ENCODE results near the gene UBAP1.
A peak's percentile ranks its signal among the peaks of the same experiment; 100 is the strongest.
"Not testable (repeated sequence)": the region's sequence is repeated elsewhere in the genome, so short reads cannot be mapped to it uniquely, and the experiment has no call there.

The UBAP1 gene

DNA sequence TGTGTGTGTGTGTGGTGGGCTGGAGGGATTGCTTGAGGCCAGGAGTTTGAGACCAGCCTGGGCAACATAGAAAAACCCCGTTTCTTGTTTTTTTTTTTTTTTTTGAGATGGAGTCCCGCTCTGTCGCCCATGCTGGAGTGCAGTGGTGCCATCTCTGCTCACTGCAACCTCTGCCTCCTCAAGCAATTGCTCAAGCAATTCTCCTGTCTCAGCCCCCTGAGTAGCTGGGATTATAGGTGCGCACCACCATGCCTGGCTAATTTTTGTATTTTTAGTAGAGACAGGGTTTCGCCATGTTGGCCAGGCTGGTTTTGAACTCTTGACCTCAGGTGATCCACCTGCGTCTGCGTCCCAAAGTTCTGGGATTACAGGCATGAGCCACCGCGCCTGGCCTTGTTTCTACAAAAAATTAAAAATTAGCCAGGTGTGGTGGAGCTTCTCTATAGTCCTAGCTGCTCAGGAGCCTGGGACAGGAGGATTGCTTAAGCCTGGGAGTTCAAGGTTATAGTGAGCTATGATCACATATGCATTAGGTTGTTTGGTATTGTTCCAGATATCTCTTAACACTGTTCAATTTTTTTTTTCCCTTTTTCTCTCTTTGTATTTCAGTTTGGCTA is 47.4 kb downstream of the UBAP1 start:
- not testable (repeated sequence) for ATAC-seq

DNA sequence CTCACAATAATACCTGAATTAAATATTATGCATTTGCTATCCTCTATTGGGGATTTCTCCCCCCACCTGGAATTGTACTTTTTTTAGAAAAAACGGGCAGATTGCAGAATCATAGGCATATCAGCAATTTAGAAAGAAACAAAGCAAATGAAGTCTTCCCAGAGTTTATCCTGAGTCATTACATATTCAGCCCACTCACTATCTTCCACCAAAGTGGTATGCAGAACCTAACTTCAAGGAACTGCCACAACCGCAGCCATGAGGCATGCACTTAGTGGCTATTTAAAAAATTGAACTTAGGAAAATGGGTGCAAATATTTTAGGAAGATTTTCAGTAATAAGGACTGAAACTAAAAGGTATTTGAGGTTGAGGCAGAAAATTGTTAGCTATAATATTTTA is 48.6 kb downstream of the UBAP1 start:
- no peak for ATAC-seq

DNA sequence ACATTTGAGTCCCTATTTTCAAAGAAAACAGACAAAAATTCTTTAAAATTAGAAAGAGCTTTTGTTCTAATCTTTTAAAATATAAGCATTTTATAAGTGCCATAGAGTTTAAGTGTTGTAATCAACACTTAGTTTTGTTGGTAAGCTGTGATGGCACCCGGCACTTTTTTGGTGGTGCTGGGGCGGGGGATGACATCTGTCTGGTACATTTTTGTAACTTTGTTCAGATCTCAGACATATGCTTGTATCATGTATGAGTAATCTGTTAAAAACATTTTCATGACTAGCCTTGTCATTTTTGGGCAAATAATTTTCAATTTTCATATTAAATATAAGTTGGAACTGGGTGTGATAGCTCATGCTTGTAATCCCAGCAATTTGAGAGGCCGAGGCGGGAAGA is 51.7 kb downstream of the UBAP1 start:
- ATAC-seq = no peak

DNA sequence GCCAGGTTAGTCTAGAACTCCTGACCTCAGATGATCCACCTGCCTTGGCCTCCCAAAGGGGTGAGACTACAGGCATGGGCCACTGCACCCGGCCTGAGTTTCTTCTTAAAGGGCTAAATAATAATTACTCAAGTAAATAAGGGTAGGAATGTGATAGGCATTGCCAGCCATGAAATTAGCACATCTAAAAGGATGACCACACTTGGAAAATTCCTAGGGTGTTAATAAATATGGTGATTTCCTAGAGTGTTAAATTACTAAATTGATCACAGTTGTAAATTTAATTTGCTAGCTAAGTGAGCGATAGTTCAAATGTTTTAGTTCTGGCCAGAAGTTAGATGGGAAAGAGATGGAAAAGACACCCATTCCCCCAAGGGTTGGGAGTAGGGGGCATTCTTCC is 53.4 kb downstream of the UBAP1 start:
- ATAC-seq = no peak

DNA sequence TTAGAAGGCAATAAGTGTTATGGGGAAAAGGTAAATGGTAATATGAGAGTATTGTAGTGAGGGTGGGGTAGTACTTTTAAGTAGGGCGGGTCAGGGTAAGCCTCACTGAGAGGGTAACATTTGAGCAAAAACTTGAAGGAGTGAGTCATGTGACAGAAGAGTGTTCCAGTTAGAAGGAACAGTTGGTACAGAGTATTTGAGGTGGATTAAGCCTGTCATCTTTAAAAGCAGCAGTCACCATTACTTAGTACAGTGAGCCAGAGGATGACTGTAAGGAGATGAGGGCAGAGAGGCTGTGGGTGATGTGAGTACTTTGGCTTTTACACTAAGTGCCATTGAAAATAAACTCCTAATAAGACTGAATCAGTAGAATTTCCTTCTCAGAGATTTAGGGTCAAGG is 54.8 kb downstream of the UBAP1 start:
- ATAC-seq = no peak

DNA sequence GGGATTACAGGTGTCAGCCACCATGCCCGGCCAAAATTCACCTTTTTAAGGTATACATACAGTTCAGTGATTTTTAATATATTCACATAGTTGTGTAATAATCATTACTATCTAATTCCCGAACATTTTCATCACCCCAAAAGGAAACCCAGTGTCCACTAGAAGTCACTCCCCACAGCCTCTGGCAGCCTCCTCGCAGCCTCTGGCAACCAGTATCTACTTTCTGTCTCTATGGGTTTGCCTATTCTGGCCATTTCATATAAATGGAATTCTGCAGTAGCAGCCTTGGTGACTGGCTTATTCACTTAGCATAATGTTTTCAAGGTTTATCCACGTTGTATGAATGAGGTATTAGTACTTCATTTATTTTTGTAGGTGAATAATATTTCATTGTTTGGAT is 59.0 kb downstream of the UBAP1 start:
- no peak for ATAC-seq

DNA sequence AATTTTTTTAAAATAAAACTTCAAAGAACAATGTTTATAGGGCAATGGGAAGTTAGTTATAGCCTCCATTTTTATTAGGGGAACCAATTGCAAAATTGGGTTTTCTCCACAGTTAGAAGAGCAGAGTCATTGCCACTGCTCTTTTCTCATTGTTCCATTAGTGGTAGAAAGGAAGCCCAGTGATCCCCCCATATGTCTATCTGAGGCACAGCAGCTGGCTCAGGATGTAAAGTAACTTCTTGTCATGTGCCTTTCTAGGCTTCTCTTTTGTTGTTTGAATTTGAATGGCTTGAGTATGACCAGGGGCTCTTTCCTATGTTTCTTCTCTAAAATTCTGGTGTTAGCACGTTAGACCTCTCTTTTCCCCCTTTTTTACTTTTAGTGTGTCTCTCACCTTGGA is 61.2 kb downstream of the UBAP1 start:
- no peak for ATAC-seq

DNA sequence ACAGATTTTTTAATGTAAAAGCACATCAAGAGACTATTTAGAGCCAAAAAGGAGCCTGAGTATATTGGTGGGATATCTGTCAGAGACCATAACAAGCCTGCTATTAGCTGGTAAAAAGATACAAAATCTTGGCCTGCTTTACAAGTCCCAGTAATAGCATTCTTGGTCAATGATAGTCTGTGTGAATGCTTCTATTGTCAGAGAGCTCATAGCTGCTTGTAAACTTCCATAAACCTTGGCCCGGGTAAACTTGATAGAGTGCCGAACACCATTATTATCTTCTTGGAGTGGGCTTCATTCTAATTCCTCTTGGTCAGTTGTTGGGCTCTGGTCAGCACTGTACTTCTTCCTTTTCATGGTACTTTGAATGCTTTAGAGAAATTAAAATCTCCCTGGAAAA is 64.0 kb downstream of the UBAP1 start:
- ATAC-seq = no peak

DNA sequence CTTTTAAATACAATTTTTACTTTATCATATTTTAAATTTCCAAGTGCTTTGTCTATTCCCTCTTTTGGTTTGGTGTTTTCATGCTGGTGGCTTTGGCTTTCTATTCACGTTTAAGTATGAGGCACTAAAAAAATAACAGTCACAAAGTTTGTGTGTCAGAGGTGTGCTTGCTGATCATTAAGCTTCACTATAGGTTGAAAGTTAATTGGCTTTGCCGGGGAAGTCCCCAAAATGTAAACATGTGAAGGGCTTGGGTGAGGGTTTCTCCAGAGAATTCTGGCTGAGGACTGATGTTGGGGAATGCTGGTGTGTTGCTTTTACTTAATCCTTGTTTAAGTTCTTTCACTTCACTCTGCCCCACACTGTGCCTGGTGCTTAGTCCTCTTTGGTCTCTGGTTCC is 66.4 kb downstream of the UBAP1 start:
- not testable (repeated sequence) for ATAC-seq

DNA sequence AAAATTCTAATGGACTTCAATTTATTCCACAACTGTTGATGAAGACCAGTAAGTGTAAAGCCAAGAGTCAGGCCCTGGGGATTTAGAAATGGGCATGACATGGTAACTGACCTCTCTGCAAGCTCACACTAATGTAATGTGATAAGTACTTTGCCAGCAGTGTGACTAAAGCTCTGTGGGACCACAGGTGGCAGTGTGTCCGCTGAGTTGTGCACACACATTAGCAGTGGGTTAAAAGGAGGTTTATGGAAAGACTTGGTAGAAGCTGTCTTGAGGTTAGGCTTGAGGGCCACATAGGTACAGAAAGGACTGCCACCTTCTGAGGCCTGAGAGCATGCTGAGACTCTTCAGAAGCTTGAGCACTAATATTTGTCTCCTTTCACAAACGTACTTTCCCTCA is 67.6 kb downstream of the UBAP1 start:
- ATAC-seq = no peak

DNA sequence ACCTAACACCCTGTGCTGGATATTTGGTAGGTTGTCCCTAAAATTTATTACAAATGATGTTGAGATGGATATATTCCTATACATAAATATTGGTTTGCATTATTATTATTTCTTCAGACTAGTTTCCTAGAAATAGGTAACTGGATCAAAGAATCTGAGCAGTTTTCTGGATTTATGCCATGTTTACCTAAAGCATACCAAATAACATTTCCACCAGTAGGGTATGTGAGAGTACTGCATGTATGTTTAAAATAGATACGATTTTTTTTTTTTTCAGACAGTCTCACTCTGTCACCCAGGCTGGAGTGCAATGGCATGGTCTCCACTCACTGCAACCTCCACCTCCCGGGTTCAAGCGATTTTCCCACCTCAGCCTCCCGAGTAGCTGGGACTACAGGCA is 68.9 kb downstream of the UBAP1 start:
- ATAC-seq = not testable (repeated sequence)

DNA sequence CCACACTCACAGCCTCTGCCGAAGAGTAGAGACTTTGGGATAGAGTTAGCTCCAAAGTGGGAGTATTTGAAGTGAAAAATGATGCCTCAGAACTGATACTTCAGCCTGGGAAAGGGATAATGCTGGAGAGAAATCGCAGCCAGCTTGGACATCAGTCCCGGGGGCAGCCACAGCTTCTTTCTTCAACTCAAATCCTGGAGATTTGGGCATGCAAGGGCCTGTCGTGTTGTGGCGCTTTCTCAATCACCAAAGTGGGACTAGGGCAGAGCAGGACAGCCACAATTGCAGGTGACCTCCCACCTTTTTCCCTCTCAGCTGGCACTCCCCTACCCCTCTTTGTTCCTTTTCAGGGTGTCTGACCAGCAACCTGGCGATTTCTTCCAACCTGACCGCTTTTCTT is 70.4 kb downstream of the UBAP1 start:
- ATAC-seq = no peak

DNA sequence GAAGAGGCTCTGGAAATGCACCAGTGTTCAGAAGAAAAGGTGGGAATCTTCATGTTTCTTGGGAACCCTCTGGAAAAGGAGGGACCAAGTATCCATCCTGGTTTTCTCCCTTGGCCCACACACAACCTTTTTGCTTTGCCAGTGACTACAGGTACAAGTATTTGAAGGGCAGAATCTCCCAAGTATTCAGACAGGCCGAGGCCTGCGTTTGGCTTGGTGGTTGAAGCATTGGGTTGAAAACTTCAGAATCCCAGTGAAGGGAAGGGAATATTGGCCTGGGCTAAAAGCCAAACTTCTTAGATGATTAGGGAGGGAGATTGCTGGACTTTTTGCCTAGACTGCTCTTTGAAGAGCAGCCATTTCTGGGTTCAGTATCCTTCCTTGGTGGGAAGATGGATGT is 71.9 kb downstream of the UBAP1 start:
- ATAC-seq = no peak

DNA sequence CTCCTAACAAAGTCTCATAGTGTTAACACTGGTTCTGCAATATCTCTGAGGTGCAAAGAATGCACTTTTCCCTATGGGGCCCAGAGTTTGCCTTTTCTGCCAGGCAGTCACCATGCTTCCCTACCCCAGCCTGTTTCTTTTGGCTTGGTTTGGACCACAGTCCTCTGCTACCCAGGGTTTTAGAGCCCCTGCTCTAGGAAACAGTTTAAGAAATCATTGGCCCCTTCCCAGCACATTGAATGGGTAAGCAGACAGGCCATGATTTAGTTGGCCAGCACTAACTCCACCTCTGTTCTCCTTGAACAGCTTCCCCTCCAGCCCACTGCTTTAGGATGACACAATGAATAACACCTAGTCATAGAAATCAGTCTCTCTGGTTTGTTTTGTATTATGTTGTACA is 73.2 kb downstream of the UBAP1 start:
- no peak for ATAC-seq

DNA sequence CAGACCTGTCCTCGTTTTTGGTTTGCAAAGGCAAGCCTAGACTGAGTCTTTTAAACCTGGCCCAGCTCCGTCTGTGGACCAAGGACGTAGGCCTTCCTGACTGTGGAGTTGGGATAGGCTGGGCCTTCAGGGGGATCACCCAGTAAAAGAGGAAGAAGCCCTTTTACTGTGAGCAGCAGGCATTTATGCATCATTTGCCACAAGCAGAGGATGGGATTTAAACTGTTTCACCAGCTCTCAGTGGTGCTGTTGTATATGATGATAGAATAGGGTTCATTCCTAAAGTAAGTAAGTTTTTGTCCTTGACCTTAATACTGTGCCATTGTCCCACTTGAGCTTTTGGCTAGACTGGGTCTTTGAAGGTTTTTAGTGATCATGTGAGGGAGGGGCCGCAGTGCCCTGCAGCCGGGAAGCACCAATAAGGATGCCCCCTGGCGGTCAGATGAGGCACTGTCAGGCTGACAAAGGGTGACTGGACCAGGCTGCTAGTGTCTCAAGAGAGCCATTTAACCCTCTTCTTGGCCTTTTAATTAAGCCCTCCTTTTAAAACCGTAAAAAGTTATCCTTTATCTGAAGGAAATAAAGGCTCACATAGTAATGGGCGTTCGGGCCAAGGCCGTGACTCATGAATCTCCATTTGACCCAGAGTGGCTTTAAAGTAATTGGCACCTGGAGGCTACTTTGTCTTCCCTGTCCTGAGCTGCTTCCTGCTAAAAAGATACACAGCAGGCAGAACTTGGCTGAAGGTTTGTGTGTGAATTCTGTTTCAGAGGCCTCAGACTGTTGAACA is 74.0 kb downstream of the UBAP1 start:
- peak; percentile 29 to 44 for ATAC-seq

DNA sequence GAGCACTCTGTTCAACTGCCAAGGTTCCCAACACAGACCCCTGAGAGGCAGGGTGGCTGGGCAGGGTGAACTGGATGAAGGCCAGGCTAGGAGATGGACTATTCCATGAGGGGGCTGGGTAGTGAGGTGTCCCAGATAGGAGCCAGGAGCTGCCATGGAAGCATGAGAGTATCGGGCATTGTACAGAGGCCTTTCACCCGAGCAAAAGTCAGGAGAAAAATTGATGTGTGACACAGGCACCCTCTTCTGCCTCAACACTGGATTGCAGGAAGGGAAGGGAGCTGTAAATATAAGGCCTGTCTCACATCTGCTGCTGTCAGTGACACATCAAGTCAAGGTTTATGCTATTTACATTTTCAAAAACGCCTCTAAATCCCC is 74.6 kb downstream of the UBAP1 start:
- ATAC-seq = no peak

DNA sequence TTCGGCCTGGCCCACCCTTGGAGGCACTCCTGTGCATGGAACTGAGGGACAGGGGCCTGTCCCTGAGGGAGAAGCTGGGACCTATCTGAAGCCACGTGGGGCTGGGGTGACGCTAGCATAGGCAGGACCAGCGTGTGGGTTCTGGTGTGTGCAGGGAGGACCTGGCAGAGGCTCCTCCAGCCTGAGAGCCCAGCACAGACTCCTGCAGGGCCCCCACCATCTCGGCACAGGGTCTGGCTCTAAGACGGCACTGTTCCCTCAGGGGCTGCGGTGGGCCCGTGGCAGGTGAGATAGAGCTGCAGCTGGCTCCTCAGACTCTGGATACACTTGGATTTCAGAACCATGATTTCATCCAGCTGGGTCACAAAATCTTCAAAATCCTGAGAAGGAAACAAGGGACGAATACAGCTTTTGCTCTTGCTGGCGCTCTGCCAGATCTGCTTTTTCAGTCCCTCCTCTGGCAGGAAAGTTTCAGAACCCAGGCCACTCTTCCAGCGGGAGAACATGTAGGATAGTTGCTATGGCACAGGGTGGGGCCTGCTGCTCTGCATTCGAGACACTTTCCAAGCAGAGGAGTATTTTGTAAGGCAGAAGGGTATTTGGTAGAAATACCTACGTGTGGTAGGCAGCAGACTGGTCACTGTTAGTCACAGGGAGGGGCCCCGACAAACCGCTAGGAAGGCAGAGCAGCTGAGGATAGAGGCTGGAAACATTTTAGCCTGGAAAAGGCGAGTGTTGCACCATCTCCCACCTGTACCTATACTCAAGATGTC is 75.5 kb downstream of the UBAP1 start:
- ATAC-seq = no peak

DNA sequence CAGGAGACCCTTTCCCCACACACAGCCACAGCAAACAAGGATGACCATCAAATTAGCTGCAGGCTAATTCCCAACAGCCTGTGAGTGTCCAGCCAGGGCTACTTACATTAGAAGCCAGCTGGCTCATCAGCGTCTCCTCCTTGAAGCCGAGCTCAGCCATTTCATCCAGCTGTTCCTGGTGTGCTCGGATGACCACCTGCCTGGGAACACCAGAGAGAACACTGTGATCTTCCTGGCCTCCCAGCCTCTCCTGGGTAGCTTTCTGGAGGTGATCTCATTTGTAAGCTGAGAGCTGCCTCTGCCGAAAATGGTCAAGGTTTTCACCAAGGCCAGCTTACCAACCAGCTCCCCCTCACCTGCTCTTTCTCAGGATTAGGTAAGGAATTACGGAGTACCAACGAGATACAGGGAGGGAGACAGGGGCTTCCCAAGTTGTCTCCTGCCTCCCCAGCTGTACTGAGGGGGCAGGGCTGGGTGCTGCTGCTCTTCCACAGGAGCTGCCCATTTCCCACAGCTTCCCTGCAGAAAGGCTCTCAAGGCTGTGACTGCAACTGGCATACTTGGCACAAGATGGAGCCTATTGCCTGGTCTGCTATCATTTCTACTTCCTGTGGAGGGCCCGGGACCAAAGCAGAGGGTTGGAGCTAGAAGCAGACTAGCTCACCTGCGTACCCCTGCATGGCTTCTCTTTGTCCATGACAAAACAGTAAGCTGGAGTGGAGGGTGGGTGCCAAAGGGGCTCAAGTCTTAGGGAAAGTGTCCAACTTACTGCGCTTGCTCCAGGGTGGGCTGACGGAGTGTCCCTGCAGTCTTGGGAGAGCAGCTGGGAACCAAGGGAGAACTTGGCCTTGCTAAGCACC is 76.4 kb downstream of the UBAP1 start:
- no peak for ATAC-seq

DNA sequence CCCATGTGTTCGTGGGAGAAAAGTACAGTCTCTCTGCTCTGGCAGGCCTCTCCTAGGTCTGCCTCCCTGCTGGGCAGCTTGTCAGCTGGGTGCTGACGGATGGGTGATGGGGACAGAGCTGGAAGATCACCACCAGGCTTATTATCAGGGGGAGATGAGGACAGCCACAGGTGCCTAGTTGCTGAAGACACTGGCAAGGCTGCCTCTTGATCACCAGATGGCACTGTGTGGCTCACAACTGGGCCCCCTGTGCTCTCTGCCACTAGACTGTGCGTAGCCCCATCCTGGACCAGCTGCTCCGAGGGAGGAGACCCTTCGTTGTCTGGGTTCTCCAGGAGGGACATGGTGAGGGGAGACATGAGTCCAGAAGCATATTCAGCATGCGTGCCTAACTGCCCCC is 77.3 kb downstream of the UBAP1 start:
- no peak for ATAC-seq

DNA sequence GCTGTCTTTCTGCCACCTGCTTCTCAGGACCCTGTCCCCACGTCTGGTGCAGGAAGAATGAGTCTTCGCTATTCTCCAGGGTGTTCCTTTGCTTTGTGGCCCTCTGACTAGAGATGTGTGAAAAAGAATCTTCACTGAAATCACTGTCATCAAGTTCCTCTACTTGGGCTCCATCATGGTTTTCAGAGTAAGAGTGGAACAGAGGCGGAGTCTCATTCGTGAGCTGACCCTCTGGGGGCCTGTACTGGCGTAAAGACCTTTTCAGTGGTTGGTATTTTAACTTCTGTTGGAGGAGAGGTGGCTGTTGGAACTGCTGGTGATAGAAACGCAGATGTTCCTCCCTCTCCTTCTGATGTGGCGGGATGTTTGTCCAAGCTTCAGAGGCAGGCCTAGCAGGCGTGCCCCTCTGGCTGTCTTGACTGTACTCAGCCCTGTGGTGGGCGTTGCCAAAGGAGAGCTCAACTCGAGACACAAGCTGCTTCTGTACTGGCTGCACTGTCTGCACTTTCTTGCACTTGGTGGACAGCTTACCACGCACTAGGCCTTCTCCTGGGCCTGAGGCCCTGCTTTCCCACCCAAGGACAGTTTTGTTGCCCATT is 78.2 kb downstream of the UBAP1 start:
- ATAC-seq = no peak

DNA sequence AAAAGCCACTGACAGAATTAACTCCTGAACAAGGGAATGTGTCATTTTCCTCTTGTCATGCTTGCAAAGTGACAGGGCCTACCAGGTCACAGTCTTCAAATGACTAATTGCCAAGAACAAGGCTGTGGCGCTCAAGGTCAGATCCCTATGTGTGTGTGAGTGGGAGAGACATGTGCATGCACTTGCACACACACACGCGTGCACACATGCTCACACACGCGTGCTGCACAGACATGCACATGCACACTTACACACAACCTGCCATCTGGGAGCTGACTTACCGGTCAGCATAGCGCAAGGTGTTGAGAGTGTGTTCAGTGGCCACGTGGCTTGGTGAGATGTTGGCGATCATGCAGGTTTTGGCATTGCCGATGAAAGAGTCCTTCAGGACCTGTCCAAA is 80.5 kb downstream of the UBAP1 start:
- ATAC-seq = no peak

DNA sequence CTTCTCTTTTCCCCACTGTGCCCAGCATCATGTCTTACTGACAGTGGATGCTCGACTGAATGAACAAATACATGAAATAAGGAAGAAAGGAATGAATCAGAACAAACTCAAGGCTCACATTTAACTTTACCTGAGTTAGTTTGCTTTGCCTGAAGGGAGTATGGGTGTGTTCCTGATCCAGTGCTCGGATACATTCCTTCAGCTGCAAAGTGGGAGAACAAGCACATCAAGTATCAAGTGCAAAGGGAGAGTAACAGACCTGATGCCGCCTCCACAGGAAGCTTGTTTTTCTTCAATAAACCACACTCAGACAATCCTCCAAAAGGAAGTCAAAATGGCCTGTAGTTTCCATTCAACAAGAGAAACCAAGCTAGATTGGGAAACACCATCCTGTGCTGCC is 84.1 kb downstream of the UBAP1 start:
- no peak for ATAC-seq

DNA sequence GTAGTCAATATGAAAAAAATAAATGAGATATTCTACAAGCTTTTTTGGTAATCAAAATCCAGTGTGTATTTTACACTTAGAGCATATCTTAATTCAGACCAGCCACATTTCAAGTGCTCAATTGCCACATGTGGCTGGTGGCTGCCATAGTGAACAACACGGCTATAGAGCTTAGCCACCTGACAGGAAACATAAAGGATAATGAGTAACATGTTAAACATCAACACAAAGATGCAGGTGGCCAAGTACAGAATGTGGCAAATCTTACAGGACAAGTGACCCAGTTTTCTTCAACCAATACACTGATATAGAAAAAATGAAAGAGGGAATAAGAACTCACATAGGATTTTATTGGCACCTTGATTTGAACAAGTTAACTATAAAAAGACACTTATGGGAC is 88.8 kb downstream of the UBAP1 start:
- no peak for ATAC-seq

Data from activated CD4-positive, CD25-positive, alpha-beta regulatory T cell treated with anti-CD3 and anti-CD28 coated beads, Interleukin-2, amount 50 U/mL, for 24 hours (primary cell).